ENCODE data around the gene ATRAID. TPM values are rescaled to one million over a fixed set of nuclear protein-coding genes. Genes with fewer than 3 reads are reported as not detected.
"Not testable (repeated sequence)": the region's sequence is repeated elsewhere in the genome, so short reads cannot be mapped to it uniquely, and the experiment has no call there.

The ATRAID gene
- total and polyA plus RNA-seq, 2 of the 8 experiments (the other 6 are each of a cell fraction or from before 2014, with no cell fraction given): 109 to 280 TPM

GRCh38 chr2:27175781-27176180 lies 36.1 kb upstream of the ATRAID start:
- not testable (repeated sequence) for H3K27me3 ChIP-seq (replicated peaks in 1 of 4; ENCODE audit: control insufficient read depth in 3 of 4, extremely low read depth in 1 of 4, insufficient read depth in 3 of 4, low read length in 3 of 4); H3K27ac ChIP-seq (ENCODE audit: low read depth, low read length); H3K4me3 ChIP-seq (ENCODE audit: extremely low read depth in 1 of 4, insufficient read depth in 2 of 4, low read depth in 3 of 4, low read length in 4 of 4); H4K8ac ChIP-seq (ENCODE audit: extremely low read depth, insufficient read depth, low read length); H2BK120ac ChIP-seq (replicated peaks; ENCODE audit: low read depth, low read length); H3K9me3 ChIP-seq (ENCODE audit: insufficient read depth in 2 of 2, low read depth in 1 of 2, low read length in 1 of 2); H3K79me2 ChIP-seq (ENCODE audit: control insufficient read depth in 1 of 2, insufficient read depth in 2 of 2, low read length in 2 of 2); H3K4me1 ChIP-seq (replicated peaks in 1 of 4; ENCODE audit: control insufficient read depth in 3 of 4, insufficient read depth in 4 of 4, low read length in 3 of 4); H3K36me3 ChIP-seq (ENCODE audit: control insufficient read depth in 2 of 4, insufficient read depth in 4 of 4, low read length in 3 of 4); H3K79me1 ChIP-seq (ENCODE audit: low read depth, low read length); H4K5ac ChIP-seq (ENCODE audit: insufficient read length, low read depth, low read length); H4K91ac ChIP-seq (replicated peaks; ENCODE audit: insufficient read length, low read length); H3K4ac ChIP-seq (replicated peaks; ENCODE audit: insufficient read length, low read depth, low read length); H2BK12ac ChIP-seq (ENCODE audit: low read depth, low read length); H2BK20ac ChIP-seq (ENCODE audit: low read length); H3K18ac ChIP-seq (ENCODE audit: extremely low read depth, low read length); H3K56ac ChIP-seq (replicated peaks; ENCODE audit: insufficient read length, low read depth, low read length); H3K23ac ChIP-seq (ENCODE audit: insufficient read length); H2AK5ac ChIP-seq (ENCODE audit: low read depth, low read length); H2BK5ac ChIP-seq (ENCODE audit: low read depth, low read length); H4K20me1 ChIP-seq (replicated peaks in 1 of 2; ENCODE audit: control insufficient read depth in 1 of 2, insufficient read depth in 2 of 2, low read length in 2 of 2); H3K14ac ChIP-seq (ENCODE audit: insufficient read length); H3K4me2 ChIP-seq (ENCODE audit: insufficient read depth in 1 of 2, low read depth in 2 of 2, low read length in 2 of 2); H2AFZ ChIP-seq (ENCODE audit: low read length); DNase-seq (ENCODE audit: low read depth in 1 of 2, low spot score in 2 of 2); H3K23me2 ChIP-seq (ENCODE audit: low read depth, low read length); H3K9ac ChIP-seq (replicated peaks in 1 of 4; ENCODE audit: extremely low read depth in 1 of 4, low read depth in 3 of 4, low read length in 3 of 4); FAIRE-seq; H2BK15ac ChIP-seq (ENCODE audit: low read length)
- WGBS, 2 experiments (ENCODE audit: extremely low coverage in 1 of 2, insufficient coverage in 1 of 2, insufficient read length in 1 of 2, insufficient replicate concordance in 2 of 2, low coverage in 1 of 2, low lambda C conversion rate in 2 of 2, missing lambda C conversion rate in 1 of 2): 90% methylated on average over 4 of the region's 4 CpGs; no CpG with 5 or more reads in 1 of the 2 experiments
- POLR2A ChIA-PET (ENCODE audit: partially characterized antibody): interaction anchor here (1.6 to 1.8 kb wide), 2 partner anchors 9 to 36 kb away, joined by 4 to 6 read pairs; partner anchors contain the start of genes ATRAID and SLC5A6
- CTCF ChIA-PET (ENCODE audit: partially characterized antibody): interaction anchor here (0.9 to 5.0 kb wide), 9 partner anchors 9 to 104 kb away, joined by 3 to 26 read pairs (median 5); partner anchors contain the start of genes ABHD1 and PREB

Measured in H1 (cell line).